Ovary (tissue), 3 donors: ENCODE results near the gene LRP8.

Experiments used
- CTCF ChIP-seq, 3 donors: fragments of 450-650 bp in 2 of 3; fragments of 200-600 bp in 1 of 3; IDR thresholded peaks; one replicate each; pipeline versions ENCODE4 v1.5.1 to v1.8.0; 2016 to 2022; ENCODE audit warnings: antibody characterized with exemption in 3 of 3, mild to moderate bottlenecking in 1 of 3
- POLR2A ChIP-seq: fragments of 450-650 bp; IDR thresholded peaks from one replicate; pipeline ENCODE4 v1.6.1; 2017; ENCODE audit warnings: antibody characterized with exemption, mild to moderate bottlenecking, moderate library complexity
- donor health status: DM: no; HTN: no; CAD: no.

GRCh38 chr1:53264048-53264447, 63.8 kb downstream of the LRP8 start:
- TF ChIP-seq CTCF (IDR thresholded peaks at IDR 0.05) (no peak), POLR2A (no peak)
